HEK293 (cell line): ENCODE measurements around the gene RBM20.

Experiments
- CTCF ChIA-PET: fragments of 350-600 bp; formaldehyde crosslinking; extraction: SDS; loops from one replicate; lab custom pipeline; 2021; ENCODE audit warnings: antibody characterized with exemption; lab: Yijun Ruan, JAX
- POLR2A ChIA-PET: fragments of 300-600 bp; formaldehyde crosslinking; extraction: SDS; loops from one replicate; lab custom pipeline; 2020; ENCODE audit warnings: antibody characterized with exemption, inconsistent platforms; lab: Yijun Ruan, JAX
- H3K27ac ChIP-seq: fragments of 200-500 bp; sonication (Bioruptor generic); 2 replicates; pipeline ENCODE4 v1.5.1; 2014; ENCODE audit warnings: low read depth, low read length, control low read depth, inconsistent platforms; ENCODE audit errors: extremely low read depth
- H3K36me3 ChIP-seq, 2 experiments: fragments of 200-500 bp in 1 of 2; sonication (Bioruptor generic) in 1 of 2; 1 replicate in 1 of 2; 2 replicates in 1 of 2; pipeline ENCODE4 v1.5.1; 2014 to 2017; ENCODE audit warnings: inconsistent platforms in 2 of 2, low read length in 2 of 2; ENCODE audit not compliant: control insufficient read depth in 2 of 2, insufficient read depth in 1 of 2
- H3K4me1 ChIP-seq: fragments of 200-500 bp; sonication (Bioruptor generic); 2 replicates; pipeline ENCODE4 v1.5.1; 2014; ENCODE audit warnings: mild to moderate bottlenecking, low read length, inconsistent platforms; ENCODE audit not compliant: control insufficient read depth, insufficient read depth
- H3K4me3 ChIP-seq: 2 replicates; pipeline ENCODE4 v1.5.1; 2011; ENCODE audit warnings: low read depth, mild to moderate bottlenecking, control low read depth, low read length, moderate library complexity
- H3K9me3 ChIP-seq: fragments of 200-500 bp; sonication (Bioruptor generic); 2 replicates; pipeline ENCODE4 v1.5.1; 2014; ENCODE audit warnings: low read depth, low read length, inconsistent platforms; ENCODE audit not compliant: control insufficient read depth, insufficient read depth
- BCL6B ChIP-seq: fragments of 450-650 bp; formaldehyde crosslinking; IDR thresholded peaks from 2 replicates; pipeline ENCODE4 v1.5.1; 2017; ENCODE audit warnings: missing biosample characterization, missing genetic modification characterization
- KLF10 ChIP-seq: fragments of 450-650 bp; IDR thresholded peaks from 2 replicates; pipeline ENCODE4 v1.5.1; 2018; ENCODE audit warnings: missing biosample characterization, mild to moderate bottlenecking, missing genetic modification characterization
- KLF7 ChIP-seq: fragments of 450-650 bp; formaldehyde crosslinking; IDR thresholded peaks from 2 replicates; pipeline ENCODE4 v1.5.1; 2016; ENCODE audit warnings: missing biosample characterization, missing genetic modification characterization, borderline replicate concordance
- PATZ1 ChIP-seq: fragments of 450-650 bp; formaldehyde crosslinking; IDR thresholded peaks from 2 replicates; pipeline ENCODE4 v1.5.1; 2016; ENCODE audit warnings: missing biosample characterization, missing genetic modification characterization
- YY1 ChIP-seq: fragments of 450-650 bp; formaldehyde crosslinking; IDR thresholded peaks from 2 replicates; pipeline ENCODE4 v1.5.1; 2018; ENCODE audit warnings: missing biosample characterization, missing genetic modification characterization
- ZBTB1 ChIP-seq: fragments of 450-650 bp; formaldehyde crosslinking; IDR thresholded peaks from 2 replicates; pipeline ENCODE4 v1.5.1; 2016; ENCODE audit warnings: missing biosample characterization, missing genetic modification characterization
- ZBTB44 ChIP-seq: fragments of 450-650 bp; IDR thresholded peaks from 2 replicates; pipeline ENCODE4 v1.5.1; 2018; ENCODE audit warnings: missing biosample characterization, mild to moderate bottlenecking, missing genetic modification characterization
- ZFHX2 ChIP-seq: fragments of 450-650 bp; formaldehyde crosslinking; conservative IDR thresholded peaks from 2 replicates; pipeline ENCODE4 v1.5.1; 2016; ENCODE audit warnings: missing biosample characterization, missing genetic modification characterization
- ZNF133 ChIP-seq: fragments of 450-650 bp; formaldehyde crosslinking; IDR thresholded peaks from 2 replicates; pipeline ENCODE4 v1.5.1; 2016; ENCODE audit warnings: missing biosample characterization, missing genetic modification characterization
- ZNF155 ChIP-seq: fragments of 450-650 bp; formaldehyde crosslinking; IDR thresholded peaks from 2 replicates; pipeline ENCODE4 v1.5.1; 2016; ENCODE audit warnings: missing biosample characterization, missing genetic modification characterization
- ZNF157 ChIP-seq: fragments of 450-650 bp; formaldehyde crosslinking; IDR thresholded peaks from 2 replicates; pipeline ENCODE4 v1.5.1; 2016; ENCODE audit warnings: missing biosample characterization, missing genetic modification characterization
- ZNF16 ChIP-seq: fragments of 450-650 bp; formaldehyde crosslinking; IDR thresholded peaks from 2 replicates; pipeline ENCODE4 v1.5.1; 2016; ENCODE audit warnings: low read depth, missing biosample characterization, missing genetic modification characterization
- ZNF214 ChIP-seq: fragments of 450-650 bp; formaldehyde crosslinking; IDR thresholded peaks from 2 replicates; pipeline ENCODE4 v1.5.1; 2017; ENCODE audit warnings: missing biosample characterization, mild to moderate bottlenecking, missing genetic modification characterization, borderline replicate concordance
- ZNF266 ChIP-seq: fragments of 450-650 bp; formaldehyde crosslinking; IDR thresholded peaks from 2 replicates; pipeline ENCODE4 v1.5.1; 2016; ENCODE audit warnings: missing biosample characterization, missing genetic modification characterization, low read depth
- ZNF350 ChIP-seq: fragments of 450-650 bp; formaldehyde crosslinking; IDR thresholded peaks from 2 replicates; pipeline ENCODE4 v1.5.0; 2017; ENCODE audit warnings: missing biosample characterization, mild to moderate bottlenecking, missing genetic modification characterization
- ZNF362 ChIP-seq: fragments of 450-650 bp; formaldehyde crosslinking; IDR thresholded peaks from 2 replicates; pipeline ENCODE4 v1.5.1; 2016; ENCODE audit warnings: missing biosample characterization, missing genetic modification characterization
- ZNF37A ChIP-seq: fragments of 450-650 bp; IDR thresholded peaks from 2 replicates; pipeline ENCODE4 v1.5.1; 2018; ENCODE audit warnings: missing biosample characterization, missing genetic modification characterization
- ZNF449 ChIP-seq: fragments of 450-650 bp; formaldehyde crosslinking; IDR thresholded peaks from 2 replicates; pipeline ENCODE4 v1.5.1; 2017; ENCODE audit warnings: missing biosample characterization, mild to moderate bottlenecking, missing genetic modification characterization, moderate library complexity
- ZNF549 ChIP-seq: fragments of 450-650 bp; IDR thresholded peaks from 2 replicates; pipeline ENCODE4 v1.5.1; 2018; ENCODE audit warnings: missing biosample characterization, missing genetic modification characterization, mild to moderate bottlenecking, inconsistent platforms, moderate library complexity
- ZNF560 ChIP-seq: fragments of 450-650 bp; formaldehyde crosslinking; IDR thresholded peaks from 2 replicates; pipeline ENCODE4 v1.5.1; 2017; ENCODE audit warnings: missing biosample characterization, missing genetic modification characterization, borderline replicate concordance
- ZSCAN23 ChIP-seq: fragments of 450-650 bp; formaldehyde crosslinking; IDR thresholded peaks from 2 replicates; pipeline ENCODE4 v1.5.1; 2016; ENCODE audit warnings: missing biosample characterization, missing genetic modification characterization

Gene RBM20

GRCh38 chr10:110808123-110808522 is 164.0 kb downstream of the RBM20 start:
- ChIA-PET CTCF (no interaction called here), POLR2A (no interaction called here)
- H3K4me3 ChIP-seq: no peak overlapping the region

GRCh38 chr10:110808615-110809014 is 164.5 kb downstream of the RBM20 start:
- no peak for TF ChIP-seq ZSCAN23 (tag by site-specific recombination)
- no peak for TF ChIP-seq ZBTB1 (tag by site-specific recombination)
- TF ChIP-seq ZNF350 (tag by site-specific recombination): no peak
- no peak for TF ChIP-seq ZNF449 (tag by site-specific recombination)
- TF ChIP-seq KLF10 (tag by site-specific recombination): no peak
- TF ChIP-seq ZBTB44: no peak
- no peak for TF ChIP-seq ZNF560
- no peak for TF ChIP-seq ZNF133
- TF ChIP-seq ZFHX2 (tag by site-specific recombination): no peak
- TF ChIP-seq ZNF157 (tag by site-specific recombination): no peak
- H3K27ac ChIP-seq: no peak overlapping the region
- peaks cover 0 to 18% of the 10 kb centered on the region in 2 experiments for H3K36me3 ChIP-seq
- ChIA-PET POLR2A (no interaction called here), CTCF (interaction anchor here (0.5 kb wide), 1 partner anchor 64 kb away, joined by 3 read pairs; no protein-coding TSS in a partner anchor)
- H3K4me3 ChIP-seq: no peak overlapping the region
- H3K9me3 ChIP-seq: no peaks in the 10 kb centered on the region
- no peaks in the 10 kb centered on the region; the same call in 1 of the 2 replicates for H3K4me1 ChIP-seq

More at GRCh38 chr10:110808123-110808522, 164.0 kb downstream of the RBM20 start:
- H3K9me3 ChIP-seq: no peaks in the 10 kb centered on the region
- no peak overlapping the region for H3K27ac ChIP-seq
- TF ChIP-seq YY1 (tag by site-specific recombination) (no peak), BCL6B (no peak), ZNF266 (tag by site-specific recombination) (no peak), ZNF16 (tag by site-specific recombination) (no peak), ZNF549 (no peak), KLF7 (tag by site-specific recombination) (no peak), ZNF362 (tag by site-specific recombination) (no peak), ZNF155 (tag by site-specific recombination) (no peak), PATZ1 (tag by site-specific recombination) (no peak), KLF10 (tag by site-specific recombination) (no peak), ZNF37A (tag by site-specific recombination) (no peak), ZNF214 (tag by site-specific recombination) (no peak)
- H3K4me1 ChIP-seq: peaks cover 3% of the 10 kb centered on the region
- peaks cover 0 to 15% of the 10 kb centered on the region in 2 experiments for H3K36me3 ChIP-seq
